HCT116 (cell line): ENCODE results near the gene MTG2. TPM values are rescaled to one million over a fixed set of nuclear protein-coding genes. Genes with fewer than 3 reads are reported as not detected.
"Not testable (repeated sequence)": the region's sequence is repeated elsewhere in the genome, so short reads cannot be mapped to it uniquely, and the experiment has no call there.

Source experiments
- ATAC-seq: fragments of 200-7000 bp; cut with Tn5 transposase; 2 replicates; pipeline ENCODE4 v1.9.1; 2020; ENCODE audit warnings: mild to moderate bottlenecking, moderate library complexity
- BruUV-seq: library from RNA; stranded (reverse); fragments of 400-500 nt; replicated peaks from 2 replicates; lab custom pipeline; 2021; lab: Mats Ljungman, UMichigan
- CTCF ChIA-PET: fragments of 300-600 bp; sonication (Branson Sonifier 250); formaldehyde crosslinking; loops from one replicate; lab custom pipeline; 2021; ENCODE audit warnings: antibody characterized with exemption; lab: Charles Lee
- POLR2A ChIA-PET: fragments of 300-600, 350-600 bp; sonication (Branson Sonifier 250); formaldehyde crosslinking; loops from one replicate; lab custom pipeline; 2021; ENCODE audit warnings: antibody characterized with exemption; lab: Charles Lee
- RAD21 ChIA-PET, 2 experiments: fragments of 300-600 bp; sonication (Branson Sonifier 250); formaldehyde crosslinking; loops; one replicate each; lab custom pipeline; 2023; ENCODE audit warnings: low total read pairs in 2 of 2; ENCODE audit not compliant: uncharacterized antibody in 2 of 2, unreplicated experiment in 2 of 2, low non-redundant PET in 1 of 2; lab: Charles Lee
- DNase-seq: peaks from one replicate; pipeline ENCODE4 v3.0.0-alpha.2; 2010; ENCODE audit warnings: low read depth, low spot score
- H2AFZ ChIP-seq: fragments of 200-600 bp; shearing (Covaris generic), sonication (generic); 2 replicates; pipeline ENCODE4 v1.6.1; 2017; ENCODE audit warnings: low read depth, mixed run types, mixed read lengths, antibody characterized with exemption, low read length; ENCODE audit not compliant: poor library complexity, severe bottlenecking
- H3K27ac ChIP-seq: 2 replicates; pipeline ENCODE4 v1.5.1; 2012; ENCODE audit warnings: low read depth, low read length
- H3K27me3 ChIP-seq: fragments of 200-600 bp; sonication (generic); 2 replicates; pipeline ENCODE4 v1.6.1; 2016; ENCODE audit warnings: mixed run types, low read length, mixed read lengths; ENCODE audit not compliant: insufficient read depth
- H3K36me3 ChIP-seq, 2 experiments: fragments of 200-500 bp in 1 of 2; fragments of 200-600 bp in 1 of 2; sonication (Bioruptor generic) in 1 of 2; sonication (generic) in 1 of 2; 2 replicates each; pipeline versions ENCODE4 v1.5.1 to v1.6.1; 2014 to 2016; ENCODE audit warnings: low read length in 2 of 2, inconsistent platforms in 1 of 2, mixed read lengths in 1 of 2, mixed run types in 1 of 2; ENCODE audit not compliant: insufficient read depth in 2 of 2, control insufficient read depth in 1 of 2
- H3K4me1 ChIP-seq, 2 experiments: fragments of 200-600 bp in 1 of 2; sonication (generic) in 1 of 2; 2 replicates each; pipeline versions ENCODE4 v1.5.1 to v1.6.1; 2012 to 2017; ENCODE audit warnings: low read length in 2 of 2, inconsistent platforms in 1 of 2, mild to moderate bottlenecking in 1 of 2, mixed read lengths in 1 of 2, mixed run types in 1 of 2, moderate library complexity in 1 of 2; ENCODE audit not compliant: insufficient read depth in 2 of 2, control insufficient read depth in 1 of 2
- H3K4me2 ChIP-seq: fragments of 200-600 bp; sonication (generic); 2 replicates; pipeline ENCODE4 v1.6.1; 2017; ENCODE audit warnings: mixed run types, low read length, mixed read lengths
- H3K4me3 ChIP-seq, 2 experiments: fragments of 200-600 bp in 1 of 2; sonication (generic) in 1 of 2; replicated peaks in 1 of 2; 2 replicates each; pipeline ENCODE4 v1.5.1; 2011 to 2016; ENCODE audit warnings: low read length in 2 of 2, control low read depth in 1 of 2, low read depth in 1 of 2, mild to moderate bottlenecking in 1 of 2, mixed read lengths in 1 of 2, mixed run types in 1 of 2
- H3K79me2 ChIP-seq: fragments of 200-600 bp; sonication (generic); 2 replicates; pipeline ENCODE4 v1.6.1; 2017; ENCODE audit warnings: mild to moderate bottlenecking, mixed run types, low read length, moderate library complexity, mixed read lengths; ENCODE audit not compliant: insufficient read depth
- H3K9ac ChIP-seq: fragments of 200-600 bp; sonication (generic); 2 replicates; pipeline ENCODE4 v1.6.1; 2016; ENCODE audit warnings: low read length, mixed read lengths
- H3K9me2 ChIP-seq: fragments of 200-600 bp; sonication (generic), shearing (Covaris generic); 2 replicates; pipeline ENCODE4 v1.6.1; 2017; ENCODE audit warnings: mixed run types, mild to moderate bottlenecking, moderate library complexity; ENCODE audit not compliant: insufficient read depth
- H3K9me3 ChIP-seq, 2 experiments: fragments of 200-500 bp in 1 of 2; fragments of 200-600 bp in 1 of 2; sonication (Bioruptor generic) in 1 of 2; sonication (generic) in 1 of 2; 2 replicates each; pipeline ENCODE4 v1.6.1; 2014 to 2017; ENCODE audit warnings: low read length in 2 of 2, mixed read lengths in 2 of 2, inconsistent platforms in 1 of 2, low read depth in 1 of 2, mild to moderate bottlenecking in 1 of 2, mixed run types in 1 of 2, moderate library complexity in 1 of 2; ENCODE audit not compliant: control insufficient read depth in 1 of 2, insufficient read depth in 1 of 2
- H4K20me1 ChIP-seq: fragments of 200-600 bp; sonication (generic), shearing (Covaris generic); 2 replicates; pipeline ENCODE4 v1.6.1; 2017; ENCODE audit warnings: mixed run types, mild to moderate bottlenecking, moderate library complexity; ENCODE audit not compliant: insufficient read depth
- CBX3 ChIP-seq: IDR thresholded peaks from 2 replicates; pipeline ENCODE4 v1.6.1; 2012; ENCODE audit warnings: low read depth
- EZH2phosphoT487 ChIP-seq: fragments of 200-600 bp; IDR thresholded peaks from 2 replicates; pipeline ENCODE4 v1.6.1; 2018; ENCODE audit warnings: antibody characterized with exemption, borderline replicate concordance
- FOSL1 ChIP-seq: IDR thresholded peaks from 2 replicates; pipeline ENCODE4 v1.6.1; 2012; ENCODE audit warnings: low read depth
- ZFX ChIP-seq: fragments of 450-650 bp; IDR thresholded peaks from 2 replicates; pipeline ENCODE4 v1.6.1; 2017
- ZNF274 ChIP-seq: fragments of 200-500 bp; sonication (Bioruptor generic); IDR thresholded peaks from 2 replicates; pipeline ENCODE4 v1.6.1; 2014; ENCODE audit warnings: mild to moderate bottlenecking, low read depth, low read length, inconsistent platforms
- intact Hi-C: fragments of 100-400 bp; cut with micrococcal nuclease; formaldehyde crosslinking; loops from 2 replicates; pipeline ENCODE4 v1.10.0; 2022
- total RNA-seq: library from RNA; stranded (reverse); gene quantifications from one replicate; pipeline ENCODE4 v1.2.1, GENCODE V29; 2021; ENCODE audit not compliant: unreplicated experiment
- TF ChIP-seq, protein P1 (sequence below): IDR thresholded peaks from 2 replicates; pipeline ENCODE4 v1.6.1; 2012
- TF ChIP-seq, protein P2 (sequence below): IDR thresholded peaks from 2 replicates; pipeline ENCODE4 v1.6.1; 2011; ENCODE audit warnings: mild to moderate bottlenecking, low read length, moderate library complexity; ENCODE audit not compliant: insufficient replicate concordance; ENCODE audit errors: extremely low read depth

MTG2 gene
- total RNA-seq, 1 experiment from 2014 or later: 43.3 TPM

DNA sequence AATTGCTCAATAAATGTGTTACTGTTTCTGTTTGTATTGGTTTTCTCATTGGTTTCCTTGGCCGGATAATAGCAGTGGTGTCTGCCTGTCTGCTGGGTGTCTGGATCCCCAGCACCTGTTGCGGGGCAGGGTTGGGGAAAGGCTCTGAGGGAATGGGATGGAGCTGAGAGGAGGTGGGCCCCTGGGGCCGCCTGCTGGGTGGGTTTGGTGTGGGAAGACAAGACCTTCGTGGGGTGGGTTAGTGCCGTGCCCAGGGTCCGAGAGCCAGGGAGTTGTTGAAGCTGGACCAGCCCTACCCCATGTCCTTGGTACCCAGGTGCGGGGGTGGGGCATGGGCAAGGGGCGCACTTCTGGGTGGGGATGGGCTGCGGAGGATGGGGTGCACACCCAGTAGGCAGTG lies 35.3 kb upstream of the MTG2 start:
- intact Hi-C loops: no loop called here
- H3K9me2 ChIP-seq: no peaks in the 10 kb centered on the region
- H3K27ac ChIP-seq: no peak overlapping the region; the same call in 1 of the 2 replicates
- ATAC-seq (no peak), DNase-seq (no peak)
- no peaks in the 10 kb centered on the region for H3K27me3 ChIP-seq
- no peak overlapping the region for H3K4me2 ChIP-seq
- peaks cover 0 to 22% of the 10 kb centered on the region in 2 experiments; a peak in 2 of 4 replicates for H3K36me3 ChIP-seq
- H3K9me3 ChIP-seq: no peaks in the 10 kb centered on the region
- no peak for TF ChIP-seq EZH2phosphoT487
- TF ChIP-seq, protein P1, sequence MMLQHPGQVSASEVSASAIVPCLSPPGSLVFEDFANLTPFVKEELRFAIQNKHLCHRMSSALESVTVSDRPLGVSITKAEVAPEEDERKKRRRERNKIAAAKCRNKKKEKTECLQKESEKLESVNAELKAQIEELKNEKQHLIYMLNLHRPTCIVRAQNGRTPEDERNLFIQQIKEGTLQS: no peak
- no peak for TF ChIP-seq ZNF274
- TF ChIP-seq CBX3: no peak
- TF ChIP-seq, protein P2, sequence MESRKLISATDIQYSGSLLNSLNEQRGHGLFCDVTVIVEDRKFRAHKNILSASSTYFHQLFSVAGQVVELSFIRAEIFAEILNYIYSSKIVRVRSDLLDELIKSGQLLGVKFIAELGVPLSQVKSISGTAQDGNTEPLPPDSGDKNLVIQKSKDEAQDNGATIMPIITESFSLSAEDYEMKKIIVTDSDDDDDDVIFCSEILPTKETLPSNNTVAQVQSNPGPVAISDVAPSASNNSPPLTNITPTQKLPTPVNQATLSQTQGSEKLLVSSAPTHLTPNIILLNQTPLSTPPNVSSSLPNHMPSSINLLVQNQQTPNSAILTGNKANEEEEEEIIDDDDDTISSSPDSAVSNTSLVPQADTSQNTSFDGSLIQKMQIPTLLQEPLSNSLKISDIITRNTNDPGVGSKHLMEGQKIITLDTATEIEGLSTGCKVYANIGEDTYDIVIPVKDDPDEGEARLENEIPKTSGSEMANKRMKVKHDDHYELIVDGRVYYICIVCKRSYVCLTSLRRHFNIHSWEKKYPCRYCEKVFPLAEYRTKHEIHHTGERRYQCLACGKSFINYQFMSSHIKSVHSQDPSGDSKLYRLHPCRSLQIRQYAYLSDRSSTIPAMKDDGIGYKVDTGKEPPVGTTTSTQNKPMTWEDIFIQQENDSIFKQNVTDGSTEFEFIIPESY: no peak
- TF ChIP-seq ZFX: no peak
- TF ChIP-seq FOSL1: no peak
- H3K4me1 ChIP-seq: peaks cover 6 to 12% of the 10 kb centered on the region in 2 experiments
- H4K20me1 ChIP-seq: peaks cover 14% of the 10 kb centered on the region; the same call in 1 of the 2 replicates
- peaks cover 89% of the 10 kb centered on the region for H3K79me2 ChIP-seq
- no peak overlapping the region for H2AFZ ChIP-seq
- CTCF ChIA-PET: no interaction called here
- RAD21 ChIA-PET: no interaction called here
- H3K4me3 ChIP-seq: no peak overlapping the region
- no peak overlapping the region for H3K9ac ChIP-seq
- no TSS peak for BruUV-seq
- POLR2A ChIA-PET: no interaction called here

DNA sequence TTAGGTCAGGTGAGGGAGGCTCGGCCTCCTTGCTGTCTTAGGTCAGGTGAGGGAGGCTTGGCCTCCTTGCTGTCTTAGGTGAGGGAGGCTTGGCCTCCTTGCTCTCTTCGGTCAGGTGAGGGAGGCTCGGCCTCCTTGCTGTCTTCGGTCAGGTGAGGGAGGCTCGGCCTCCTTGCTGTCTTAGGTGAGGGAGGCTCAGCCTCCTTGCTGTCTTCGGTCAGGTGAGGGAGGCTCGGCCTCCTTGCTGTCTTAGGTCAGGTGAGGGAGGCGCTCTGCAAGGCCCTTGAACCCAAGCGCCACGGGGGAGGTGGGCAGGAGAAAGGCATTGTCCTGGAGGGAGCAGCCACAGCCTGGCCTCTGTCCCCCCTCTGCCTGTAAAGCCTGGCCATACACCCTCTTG lies 34.4 kb upstream of the MTG2 start:
- peaks cover 0 to 30% of the 10 kb centered on the region in 2 experiments; a peak in 2 of 4 replicates for H3K36me3 ChIP-seq
- H3K27me3 ChIP-seq, BruUV-seq, H3K4me2 ChIP-seq, intact Hi-C loops, H2AFZ ChIP-seq, H3K9ac ChIP-seq, H3K9me3 ChIP-seq, POLR2A ChIA-PET, DNase-seq, H3K27ac ChIP-seq, H3K9me2 ChIP-seq, H3K4me3 ChIP-seq, CTCF ChIA-PET, RAD21 ChIA-PET, ATAC-seq: not testable (repeated sequence)
- H3K4me1 ChIP-seq: peaks cover 6 to 12% of the 10 kb centered on the region in 2 experiments
- H4K20me1 ChIP-seq: peaks cover 14% of the 10 kb centered on the region; the same call in 1 of the 2 replicates
- peaks cover 94% of the 10 kb centered on the region for H3K79me2 ChIP-seq
